Measurements from ENCODE around the gene PSME2. TPM values are rescaled to one million over a fixed set of nuclear protein-coding genes. Genes with fewer than 3 reads are reported as not detected.

PSME2 gene
- total and polyA plus RNA-seq, 9 of the 15 experiments (the other 6 are each of a cell fraction or from before 2014, with no cell fraction given), result 111 to 579 (median 159) TPM

DNA sequence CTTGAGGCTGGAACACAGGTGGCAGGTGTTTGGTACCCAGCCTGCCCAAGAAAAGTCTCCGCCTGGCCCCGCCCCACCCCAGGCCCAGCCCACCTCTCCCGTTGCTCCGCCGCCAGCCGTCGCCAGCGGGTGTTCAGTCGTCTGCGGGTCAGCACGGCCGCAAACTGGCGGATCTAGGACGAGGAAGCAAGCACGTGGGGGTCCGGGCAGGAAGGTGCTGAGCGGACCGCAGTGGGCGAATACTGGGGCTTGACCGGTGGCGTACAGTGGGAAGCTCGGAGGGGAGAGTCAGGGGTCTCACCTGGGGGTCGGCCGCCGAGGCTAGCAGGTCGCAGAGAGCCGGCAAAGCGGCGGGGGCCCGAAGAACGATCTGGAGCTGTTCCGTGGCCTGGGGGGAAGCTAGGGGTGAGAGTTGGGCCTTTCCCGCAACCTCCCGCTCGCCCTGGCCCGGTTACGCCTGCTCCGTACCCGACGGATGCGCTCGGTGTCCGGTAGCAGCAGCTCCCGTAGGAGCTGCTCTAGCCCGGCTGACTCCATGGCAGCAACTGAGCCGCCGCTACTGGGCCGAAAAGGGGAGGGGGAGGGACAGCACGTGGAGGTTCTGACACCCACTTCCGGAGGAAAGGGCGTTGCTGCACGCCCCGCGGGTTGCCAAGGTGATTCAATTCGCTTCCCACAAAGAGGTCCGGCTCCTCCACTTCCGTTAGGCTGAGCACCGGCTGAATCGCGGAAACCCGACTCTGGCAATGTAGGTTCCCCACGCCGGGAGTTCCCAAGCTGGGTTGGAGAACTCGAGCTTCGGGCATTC, 42.0 kb upstream of the PSME2 start, which contains the start of gene IPO4:
IPO4 (minus strand) TSS at position 566 of the 808 bp plus-strand sequence; CDS start at position 537, 29 bp downstream.
- BruUV-seq (replicated peaks), result no TSS peak
- H4K20me1 ChIP-seq (replicated peaks; ENCODE audit: control insufficient read depth, insufficient read depth, low read length), result peaks cover 9% of the 10 kb centered on the region; the same call in 1 of the 2 replicates
- peaks cover 68% of the 10 kb centered on the region; the same call in 2 of the 3 replicates for H3K36me3 ChIP-seq (ENCODE audit: control insufficient read depth, insufficient read depth, low read length)
- FAIRE-seq, result peak; percentile 95
- peaks cover 24% of the 10 kb centered on the region for H3K79me2 ChIP-seq (ENCODE audit: control insufficient read depth, insufficient read depth, low read length)
- H3K4me1 ChIP-seq (replicated peaks in 1 of 2; ENCODE audit: control insufficient read depth in 2 of 2, insufficient read depth in 2 of 2, low read length in 2 of 2), result peaks cover 0 to 21% of the 10 kb centered on the region in 2 experiments; a peak in 3 of 5 replicates
- peak within 1 kb of the TSS; percentile 76 for H2AFZ ChIP-seq (ENCODE audit: low read depth, low read length)
- H3K4me2 ChIP-seq (ENCODE audit: insufficient read depth, low read length), result peak within 1 kb of the TSS; percentile 87
- ATAC-seq, result peak; percentile 96
- in situ Hi-C loops (cut with MboI), result no loop called here
- POLR2A ChIA-PET, result interaction anchor here (0.6 to 1.3 kb wide), 8 partner anchors 10 to 112 kb away, joined by 3 to 9 read pairs (median 4); partner anchors contain the start of genes DHRS1, IRF9, NOP9 and TINF2
- peak within 1 kb of the TSS; percentile 87 to 91 for H3K9ac ChIP-seq (ENCODE audit: insufficient read depth in 1 of 2, low read depth in 2 of 2, low read length in 2 of 2)
- H3K27ac ChIP-seq (ENCODE audit: extremely low read depth, low read depth, low read length), result peak within 1 kb of the TSS; percentile 65
- H3K9me3 ChIP-seq (replicated peaks; ENCODE audit: control insufficient read depth, insufficient read depth, low read depth, low read length), result no peaks in the 10 kb centered on the region
- peak; percentile 87 to 96 (median 92) for DNase-seq (ENCODE audit: extremely low read depth in 1 of 4, low spot score in 3 of 4)
- CTCF ChIA-PET (ENCODE audit: low intra/inter-chr PET ratio), result no interaction called here
- H3K9me1 ChIP-seq (ENCODE audit: control insufficient read depth, insufficient read depth, low read length), result peaks cover 3% of the 10 kb centered on the region
- intact Hi-C loops (cut with micrococcal nuclease), result no loop called here
- peak within 1 kb of the TSS; percentile 71 for H3K4me3 ChIP-seq
- WGBS (ENCODE audit: insufficient coverage, low coverage, missing lambda C conversion rate), result under 1% methylated on average over 35 of the region's 65 CpGs
- no peaks in the 10 kb centered on the region for H3K27me3 ChIP-seq (ENCODE audit: control insufficient read depth in 2 of 2, insufficient read depth in 2 of 2, low read length in 2 of 2)
- TF ChIP-seq, protein P1, sequence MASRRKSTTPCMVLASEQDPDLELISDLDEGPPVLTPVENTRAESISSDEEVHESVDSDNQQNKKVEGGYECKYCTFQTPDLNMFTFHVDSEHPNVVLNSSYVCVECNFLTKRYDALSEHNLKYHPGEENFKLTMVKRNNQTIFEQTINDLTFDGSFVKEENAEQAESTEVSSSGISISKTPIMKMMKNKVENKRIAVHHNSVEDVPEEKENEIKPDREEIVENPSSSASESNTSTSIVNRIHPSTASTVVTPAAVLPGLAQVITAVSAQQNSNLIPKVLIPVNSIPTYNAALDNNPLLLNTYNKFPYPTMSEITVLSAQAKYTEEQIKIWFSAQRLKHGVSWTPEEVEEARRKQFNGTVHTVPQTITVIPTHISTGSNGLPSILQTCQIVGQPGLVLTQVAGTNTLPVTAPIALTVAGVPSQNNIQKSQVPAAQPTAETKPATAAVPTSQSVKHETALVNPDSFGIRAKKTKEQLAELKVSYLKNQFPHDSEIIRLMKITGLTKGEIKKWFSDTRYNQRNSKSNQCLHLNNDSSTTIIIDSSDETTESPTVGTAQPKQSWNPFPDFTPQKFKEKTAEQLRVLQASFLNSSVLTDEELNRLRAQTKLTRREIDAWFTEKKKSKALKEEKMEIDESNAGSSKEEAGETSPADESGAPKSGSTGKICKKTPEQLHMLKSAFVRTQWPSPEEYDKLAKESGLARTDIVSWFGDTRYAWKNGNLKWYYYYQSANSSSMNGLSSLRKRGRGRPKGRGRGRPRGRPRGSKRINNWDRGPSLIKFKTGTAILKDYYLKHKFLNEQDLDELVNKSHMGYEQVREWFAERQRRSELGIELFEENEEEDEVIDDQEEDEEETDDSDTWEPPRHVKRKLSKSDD (conservative IDR thresholded peaks at IDR 0.05; ENCODE audit: low read length), result peak; percentile 69; the same call in 1 of the 2 replicates
- TF ChIP-seq, protein P2, sequence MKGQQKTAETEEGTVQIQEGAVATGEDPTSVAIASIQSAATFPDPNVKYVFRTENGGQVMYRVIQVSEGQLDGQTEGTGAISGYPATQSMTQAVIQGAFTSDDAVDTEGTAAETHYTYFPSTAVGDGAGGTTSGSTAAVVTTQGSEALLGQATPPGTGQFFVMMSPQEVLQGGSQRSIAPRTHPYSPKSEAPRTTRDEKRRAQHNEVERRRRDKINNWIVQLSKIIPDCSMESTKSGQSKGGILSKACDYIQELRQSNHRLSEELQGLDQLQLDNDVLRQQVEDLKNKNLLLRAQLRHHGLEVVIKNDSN (CRISPR knock-in tag; IDR thresholded peaks at IDR 0.05), result peak; percentile 82
- TF ChIP-seq, protein P3, sequence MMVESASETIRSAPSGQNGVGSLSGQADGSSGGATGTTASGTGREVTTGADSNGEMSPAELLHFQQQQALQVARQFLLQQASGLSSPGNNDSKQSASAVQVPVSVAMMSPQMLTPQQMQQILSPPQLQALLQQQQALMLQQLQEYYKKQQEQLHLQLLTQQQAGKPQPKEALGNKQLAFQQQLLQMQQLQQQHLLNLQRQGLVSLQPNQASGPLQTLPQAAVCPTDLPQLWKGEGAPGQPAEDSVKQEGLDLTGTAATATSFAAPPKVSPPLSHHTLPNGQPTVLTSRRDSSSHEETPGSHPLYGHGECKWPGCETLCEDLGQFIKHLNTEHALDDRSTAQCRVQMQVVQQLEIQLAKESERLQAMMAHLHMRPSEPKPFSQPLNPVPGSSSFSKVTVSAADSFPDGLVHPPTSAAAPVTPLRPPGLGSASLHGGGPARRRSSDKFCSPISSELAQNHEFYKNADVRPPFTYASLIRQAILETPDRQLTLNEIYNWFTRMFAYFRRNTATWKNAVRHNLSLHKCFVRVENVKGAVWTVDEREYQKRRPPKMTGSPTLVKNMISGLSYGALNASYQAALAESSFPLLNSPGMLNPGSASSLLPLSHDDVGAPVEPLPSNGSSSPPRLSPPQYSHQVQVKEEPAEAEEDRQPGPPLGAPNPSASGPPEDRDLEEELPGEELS (CRISPR knock-in tag; IDR thresholded peaks at IDR 0.05; ENCODE audit: borderline replicate concordance), result no peak
- peak; percentile 39; the same call in 1 of the 2 replicates for TF ChIP-seq FOXP1 (CRISPR knock-in tag; IDR thresholded peaks at IDR 0.05)
- TF ChIP-seq MEIS2 (IDR thresholded peaks at IDR 0.05; ENCODE audit: partially characterized antibody), result peak; percentile 22
- TF ChIP-seq RFX1 (IDR thresholded peaks at IDR 0.05), result peak; percentile 96
- TF ChIP-seq XRCC5 (IDR thresholded peaks at IDR 0.05; ENCODE audit: low read depth, low read length), result peak; percentile 99
- no peak for TF ChIP-seq NFYB (IDR thresholded peaks at IDR 0.05; ENCODE audit: extremely low read depth, insufficient read length)
- TF ChIP-seq ATF7 (IDR thresholded peaks at IDR 0.05), result peak; percentile 74
- TF ChIP-seq CBFA2T2 (conservative IDR thresholded peaks at IDR 0.05), result no peak
- no peak for TF ChIP-seq MTA2 (IDR thresholded peaks at IDR 0.05; ENCODE audit: low read depth)
- TF ChIP-seq TAF1 (IDR thresholded peaks at IDR 0.05; ENCODE audit: control insufficient read depth, extremely low read depth, insufficient read depth, low read length, severe bottlenecking), result peak; percentile 51
- 0 out of 4 replicates have a peak, but pooled peaks of 1 of the 2 experiments have one; percentile 43 for TF ChIP-seq RCOR1 (IDR thresholded peaks at IDR 0.05; ENCODE audit: borderline replicate concordance in 1 of 2, low read depth in 2 of 2, low read length in 2 of 2)
- TF ChIP-seq, protein P4, sequence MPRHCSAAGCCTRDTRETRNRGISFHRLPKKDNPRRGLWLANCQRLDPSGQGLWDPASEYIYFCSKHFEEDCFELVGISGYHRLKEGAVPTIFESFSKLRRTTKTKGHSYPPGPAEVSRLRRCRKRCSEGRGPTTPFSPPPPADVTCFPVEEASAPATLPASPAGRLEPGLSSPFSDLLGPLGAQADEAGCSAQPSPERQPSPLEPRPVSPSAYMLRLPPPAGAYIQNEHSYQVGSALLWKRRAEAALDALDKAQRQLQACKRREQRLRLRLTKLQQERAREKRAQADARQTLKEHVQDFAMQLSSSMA (CRISPR knock-in tag; IDR thresholded peaks at IDR 0.05), result peak; percentile 42; the same call in 1 of the 2 replicates
- no peak for TF ChIP-seq HNRNPL (IDR thresholded peaks at IDR 0.05; ENCODE audit: low read depth, low read length)

Measured in K562 (cell line).